CD4-positive, alpha-beta T cell treated with Interleukin-2 at 100 ng/mL for 4 hours (primary cell): Measurements from ENCODE around the gene DDX24.
"Not testable (repeated sequence)": the region's sequence is repeated elsewhere in the genome, so short reads cannot be mapped to it uniquely, and the experiment has no call there.

ENCODE experiments used
- DNase-seq: peaks from one replicate; pipeline ENCODE4 v3.0.0-alpha.2; 2020; ENCODE audit warnings: low spot score

The DDX24 gene

GRCh38 chr14:94079891-94080620, 946 bp downstream of the DDX24 start:
- DNase-seq: no peak

GRCh38 chr14:94077823-94078222, 3.2 kb downstream of the DDX24 start:
- DNase-seq: no peak

GRCh38 chr14:94077111-94077821, 3.7 kb downstream of the DDX24 start:
- no peak for DNase-seq

- DNase-seq: no peak
Measured at GRCh38 chr14:94075008-94075407, 6.0 kb downstream of the DDX24 start.

GRCh38 chr14:94074534-94074933, 6.5 kb downstream of the DDX24 start:
- no peak for DNase-seq

- DNase-seq: not testable (repeated sequence)
Measured at GRCh38 chr14:94072076-94072475, 8.9 kb downstream of the DDX24 start.

GRCh38 chr14:94066089-94066676, 14.8 kb downstream of the DDX24 start:
- DNase-seq: no peak

- DNase-seq: no peak
Measured at GRCh38 chr14:94062344-94062940, 18.6 kb downstream of the DDX24 start.

- DNase-seq: no peak
Measured at GRCh38 chr14:94059998-94060397, 21.0 kb downstream of the DDX24 start.

- DNase-seq: no peak
Measured at GRCh38 chr14:94058674-94059138, 22.3 kb downstream of the DDX24 start.

GRCh38 chr14:94058128-94058673, 22.8 kb downstream of the DDX24 start:
- no peak for DNase-seq

- peak; percentile 19 for DNase-seq
Measured at GRCh38 chr14:94056579-94057308, 24.3 kb downstream of the DDX24 start.

- no peak for DNase-seq
Measured at GRCh38 chr14:94054936-94055335, 26.1 kb downstream of the DDX24 start.

GRCh38 chr14:94054401-94054800, 26.6 kb downstream of the DDX24 start:
- DNase-seq: no peak

GRCh38 chr14:94052662-94053061, 28.3 kb downstream of the DDX24 start:
- no peak for DNase-seq

GRCh38 chr14:94052199-94052598, 28.8 kb downstream of the DDX24 start:
- no peak for DNase-seq

- DNase-seq: no peak
Measured at GRCh38 chr14:94051779-94052178, 29.2 kb downstream of the DDX24 start.

- no peak for DNase-seq
Measured at GRCh38 chr14:94051115-94051514, 29.9 kb downstream of the DDX24 start.

- DNase-seq: no peak
Measured at GRCh38 chr14:94050231-94050880, 30.6 kb downstream of the DDX24 start.

GRCh38 chr14:94049625-94050023, 31.4 kb downstream of the DDX24 start:
- no peak for DNase-seq
